H1 (cell line): ENCODE data around the gene STXBP4. TPM values are rescaled to one million over a fixed set of nuclear protein-coding genes. Genes with fewer than 3 reads are reported as not detected.

Experiments used
- E2F6 ChIP-seq: IDR thresholded peaks from 2 replicates; pipeline ENCODE4 v1.6.1; 2012; ENCODE audit warnings: inconsistent platforms
- GABPA ChIP-seq: IDR thresholded peaks from 2 replicates; pipeline ENCODE4 v1.6.1; 2011; ENCODE audit warnings: mild to moderate bottlenecking, low read length, moderate library complexity, borderline replicate concordance; ENCODE audit not compliant: insufficient read depth
- NRF1 ChIP-seq: IDR thresholded peaks from 2 replicates; pipeline ENCODE4 v1.6.1; 2011; ENCODE audit warnings: mild to moderate bottlenecking, low read depth, low read length, improper control_type of control experiment
- RBBP5 ChIP-seq: IDR thresholded peaks from 2 replicates; pipeline ENCODE4 v1.7.1; 2012; ENCODE audit warnings: low read depth, mild to moderate bottlenecking, inconsistent platforms, low read length, moderate library complexity, borderline replicate concordance
- TAF7 ChIP-seq: optimal IDR thresholded peaks from 2 replicates; pipeline ENCODE3; 2011; ENCODE audit warnings: low read depth, mild to moderate bottlenecking, inconsistent platforms, low read length, moderate library complexity, borderline replicate concordance
- polyA plus RNA-seq, 7 experiments: library from polyadenylated mRNA; depleted of rRNA in 3 of 7; stranded (reverse) in 5 of 7; unstranded in 2 of 7; fragments of >200 nt in 5 of 7; fragments of 200-250 nt in 2 of 7; gene quantifications; 1 replicate in 5 of 7; 2 replicates in 1 of 7; 4 replicates in 1 of 7; pipeline versions ENCODE4 v1.2.1 to v1.2.3, GENCODE V29; 2011 to 2013; ENCODE audit warnings: missing spikeins in 2 of 7, mixed read lengths in 2 of 7
- total RNA-seq: library from RNA; stranded (reverse); fragmentation: NEBNext Ultra II Directional; extraction: Animal tissue kit (Norgen Biotek cat#: 25700); gene quantifications from 2 replicates; pipeline ENCODE4 v1.2.1, GENCODE V29; 2021

Gene STXBP4
- total and polyA plus RNA-seq, 2 of the 8 experiments (the other 6 are each of a cell fraction or from before 2014, with no cell fraction given): 3.2 to 18.5 TPM

GRCh38 chr17:55098765-55099164 is 130.2 kb downstream of the STXBP4 start (continued):
- no peak for TF ChIP-seq NRF1
- TF ChIP-seq E2F6: no peak
- no peak for TF ChIP-seq TAF7
- no peak for TF ChIP-seq GABPA
- TF ChIP-seq RBBP5: no peak
